Caco-2 (cell line): ENCODE results near the gene ELMO1. TPM values are rescaled to one million over a fixed set of nuclear protein-coding genes. Genes with fewer than 3 reads are reported as not detected.

ENCODE experiments used
- BruUV-seq: library from RNA; stranded (reverse); fragments of 400-500 nt; replicated peaks from 2 replicates; lab custom pipeline; 2021; lab: Mats Ljungman, UMichigan
- CTCF ChIA-PET: fragments of 300-600 bp; sonication (Branson Sonifier 250); formaldehyde crosslinking; loops from one replicate; lab custom pipeline; 2022; ENCODE audit warnings: antibody characterized with exemption; lab: Charles Lee
- POLR2A ChIA-PET: fragments of 300-600 bp; sonication (Branson Sonifier 250); formaldehyde crosslinking; loops from one replicate; lab custom pipeline; 2022; ENCODE audit warnings: antibody characterized with exemption; lab: Charles Lee
- DNase-seq, 2 experiments: peaks; one replicate each; pipeline versions ENCODE4 v3.0.0 to v3.0.0-alpha.2; 2020 to 2022
- H3K27me3 ChIP-seq: replicated peaks from 2 replicates; pipeline ENCODE4 v1.6.0; 2011; ENCODE audit warnings: low read length; ENCODE audit not compliant: control insufficient read depth, insufficient read depth
- H3K36me3 ChIP-seq: 2 replicates; pipeline ENCODE4 v1.5.1; 2011; ENCODE audit warnings: low read length; ENCODE audit not compliant: control insufficient read depth, insufficient read depth
- H3K4me1 ChIP-seq: fragments of 250-450 bp; sonication (Bioruptor Pico); 2 replicates; pipeline ENCODE4 v1.5.1; 2020; ENCODE audit warnings: mild to moderate bottlenecking
- H3K4me3 ChIP-seq: 2 replicates; pipeline ENCODE4 v1.5.1; 2011; ENCODE audit warnings: low read depth, mild to moderate bottlenecking, control low read depth, low read length
- H3K9me3 ChIP-seq: fragments of 250-450 bp; sonication (Bioruptor Pico); 2 replicates; pipeline ENCODE4 v1.5.1; 2020; ENCODE audit warnings: mild to moderate bottlenecking, moderate library complexity
- H3K27ac Mint-ChIP-seq: one replicate; pipeline ENCODE4 v1.8.0; 2022; ENCODE audit warnings: mixed read lengths; ENCODE audit not compliant: unreplicated experiment
- H3K27me3 Mint-ChIP-seq: one replicate; pipeline ENCODE4 v1.8.0; 2022; ENCODE audit warnings: mixed read lengths; ENCODE audit not compliant: insufficient read depth, unreplicated experiment
- H3K36me3 Mint-ChIP-seq: one replicate; pipeline ENCODE4 v1.8.0; 2022; ENCODE audit warnings: mild to moderate bottlenecking, mixed read lengths; ENCODE audit not compliant: insufficient read depth, unreplicated experiment
- H3K4me1 Mint-ChIP-seq: one replicate; pipeline ENCODE4 v1.8.0; 2022; ENCODE audit warnings: low read depth, mixed read lengths; ENCODE audit not compliant: unreplicated experiment
- H3K4me3 Mint-ChIP-seq: one replicate; pipeline ENCODE4 v1.8.0; 2022; ENCODE audit warnings: mild to moderate bottlenecking, moderate library complexity, mixed read lengths; ENCODE audit not compliant: unreplicated experiment
- H3K9me3 Mint-ChIP-seq: one replicate; pipeline ENCODE4 v1.8.0; 2022; ENCODE audit warnings: mixed read lengths; ENCODE audit not compliant: unreplicated experiment
- intact Hi-C: fragments of 100-400 bp; cut with micrococcal nuclease; formaldehyde crosslinking; loops from one replicate; pipeline ENCODE4 v1.10.0; 2022; ENCODE audit not compliant: unreplicated experiment
- total RNA-seq: library from RNA; stranded (reverse); gene quantifications from 2 replicates; pipeline ENCODE4 v1.2.3, GENCODE V29; 2022
- TF ChIP-seq, protein P1 (sequence below), 2 experiments: fragments of 200-600 bp in 1 of 2; IDR thresholded peaks; 1 replicate in 1 of 2; 2 replicates in 1 of 2; pipeline versions ENCODE4 v1.5.1 to v1.8.0; 2011 to 2022; ENCODE audit warnings: antibody characterized with exemption in 1 of 2, control low read depth in 1 of 2, inconsistent platforms in 1 of 2, low read depth in 1 of 2, low read length in 1 of 2, mild to moderate bottlenecking in 1 of 2, moderate library complexity in 1 of 2; ENCODE audit not compliant: insufficient read depth in 1 of 2, severe bottlenecking in 1 of 2, unreplicated experiment in 1 of 2

The ELMO1 gene
- total RNA-seq, 1 experiment from 2014 or later: 0.14 TPM

GRCh38 chr7:37408291-37409228, 40.1 kb downstream of the ELMO1 start:
- Mint-ChIP-seq H3K27ac (no peak overlapping the region), H3K4me1 (no peaks in the 10 kb centered on the region), H3K9me3 (no peaks in the 10 kb centered on the region), H3K36me3 (no peaks in the 10 kb centered on the region), H3K27me3 (peaks cover 10% of the 10 kb centered on the region), H3K4me3 (no peak overlapping the region)
- DNase-seq: no peak
- no peaks in the 10 kb centered on the region for H3K36me3 ChIP-seq
- no peak overlapping the region for H3K4me3 ChIP-seq
- no peaks in the 10 kb centered on the region for H3K4me1 ChIP-seq
- ChIA-PET CTCF (no interaction called here), POLR2A (no interaction called here)
- TF ChIP-seq, protein P1, sequence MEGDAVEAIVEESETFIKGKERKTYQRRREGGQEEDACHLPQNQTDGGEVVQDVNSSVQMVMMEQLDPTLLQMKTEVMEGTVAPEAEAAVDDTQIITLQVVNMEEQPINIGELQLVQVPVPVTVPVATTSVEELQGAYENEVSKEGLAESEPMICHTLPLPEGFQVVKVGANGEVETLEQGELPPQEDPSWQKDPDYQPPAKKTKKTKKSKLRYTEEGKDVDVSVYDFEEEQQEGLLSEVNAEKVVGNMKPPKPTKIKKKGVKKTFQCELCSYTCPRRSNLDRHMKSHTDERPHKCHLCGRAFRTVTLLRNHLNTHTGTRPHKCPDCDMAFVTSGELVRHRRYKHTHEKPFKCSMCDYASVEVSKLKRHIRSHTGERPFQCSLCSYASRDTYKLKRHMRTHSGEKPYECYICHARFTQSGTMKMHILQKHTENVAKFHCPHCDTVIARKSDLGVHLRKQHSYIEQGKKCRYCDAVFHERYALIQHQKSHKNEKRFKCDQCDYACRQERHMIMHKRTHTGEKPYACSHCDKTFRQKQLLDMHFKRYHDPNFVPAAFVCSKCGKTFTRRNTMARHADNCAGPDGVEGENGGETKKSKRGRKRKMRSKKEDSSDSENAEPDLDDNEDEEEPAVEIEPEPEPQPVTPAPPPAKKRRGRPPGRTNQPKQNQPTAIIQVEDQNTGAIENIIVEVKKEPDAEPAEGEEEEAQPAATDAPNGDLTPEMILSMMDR (IDR thresholded peaks at IDR 0.05; ENCODE audit: insufficient read depth in 1 of 2, low read depth in 1 of 2, low read length in 1 of 2, severe bottlenecking in 1 of 2, unreplicated experiment in 1 of 2): no peak
- BruUV-seq: no TSS peak
- intact Hi-C loops: no loop called here
- no peaks in the 10 kb centered on the region for H3K27me3 ChIP-seq
- H3K9me3 ChIP-seq: no peaks in the 10 kb centered on the region

DNA sequence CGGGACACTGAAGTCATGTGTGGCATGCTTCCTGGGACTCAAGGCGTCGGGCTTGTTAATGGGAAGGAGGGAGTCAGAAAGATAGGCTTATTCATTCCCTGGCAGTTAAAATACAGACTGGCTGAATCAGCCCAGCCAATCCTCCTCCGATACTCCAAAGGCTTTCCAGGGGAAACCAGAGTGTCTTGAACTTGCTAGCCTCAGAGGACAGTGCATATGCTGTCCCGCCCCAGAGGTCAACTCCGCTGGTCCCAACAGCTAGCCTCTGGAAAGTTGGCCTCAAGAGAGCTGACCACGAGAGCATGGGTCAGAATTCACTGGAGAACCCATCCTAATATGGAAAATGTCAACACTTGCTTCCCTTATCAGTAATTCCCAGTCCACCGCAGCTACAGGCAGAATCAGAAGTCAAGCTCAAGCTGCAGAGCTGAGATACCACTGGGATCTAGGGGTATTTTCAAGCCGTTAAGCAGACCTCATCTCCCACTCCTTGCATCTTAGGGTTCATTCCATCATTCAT, 43.0 kb downstream of the ELMO1 start:
- TF ChIP-seq, protein P1 (IDR thresholded peaks at IDR 0.05; ENCODE audit: insufficient read depth in 1 of 2, low read depth in 1 of 2, low read length in 1 of 2, severe bottlenecking in 1 of 2, unreplicated experiment in 1 of 2): no peak
- POLR2A ChIA-PET: no interaction called here
- no peaks in the 10 kb centered on the region for H3K36me3 Mint-ChIP-seq
- DNase-seq: no peak
- H3K27ac Mint-ChIP-seq: no peak overlapping the region
- peaks cover 2% of the 10 kb centered on the region for H3K27me3 Mint-ChIP-seq
- Histone ChIP-seq H3K36me3 (no peaks in the 10 kb centered on the region), H3K4me1 (no peaks in the 10 kb centered on the region), H3K4me3 (no peak overlapping the region), H3K9me3 (no peaks in the 10 kb centered on the region), H3K27me3 (no peaks in the 10 kb centered on the region)
- H3K9me3 Mint-ChIP-seq: no peaks in the 10 kb centered on the region
- no TSS peak for BruUV-seq
- intact Hi-C loops: no loop called here
- CTCF ChIA-PET: no interaction called here
- H3K4me3 Mint-ChIP-seq: no peak overlapping the region
- no peaks in the 10 kb centered on the region for H3K4me1 Mint-ChIP-seq

DNA sequence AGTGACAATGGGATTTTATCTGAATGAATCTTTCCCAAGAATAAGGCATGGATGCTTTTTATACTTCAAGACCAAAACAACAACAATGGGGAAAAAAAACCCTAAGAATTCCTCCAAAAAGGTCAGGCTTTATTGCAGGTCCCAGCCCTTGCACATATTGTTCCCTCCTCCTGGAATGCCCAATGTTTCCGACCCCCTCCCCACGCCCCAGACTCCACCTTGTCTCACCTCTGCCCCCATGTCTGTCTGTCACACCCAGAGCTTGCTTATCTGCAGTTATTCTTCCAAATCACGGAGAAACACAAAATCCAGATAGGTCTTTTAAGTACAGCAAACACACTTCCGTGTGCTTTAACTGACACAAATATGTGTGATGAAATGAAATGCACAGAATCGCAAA, 43.5 kb downstream of the ELMO1 start:
- BruUV-seq: no TSS peak
- intact Hi-C loops: no loop called here
- no peak for DNase-seq
- CTCF ChIA-PET: no interaction called here
- peaks cover 2% of the 10 kb centered on the region for H3K27me3 Mint-ChIP-seq
- no peaks in the 10 kb centered on the region for H3K4me1 Mint-ChIP-seq
- no peak overlapping the region for H3K4me3 ChIP-seq
- no peaks in the 10 kb centered on the region for H3K36me3 ChIP-seq
- no peaks in the 10 kb centered on the region for H3K36me3 Mint-ChIP-seq
- H3K9me3 ChIP-seq: no peaks in the 10 kb centered on the region
- H3K9me3 Mint-ChIP-seq: no peaks in the 10 kb centered on the region
- no peaks in the 10 kb centered on the region for H3K4me1 ChIP-seq
- TF ChIP-seq, protein P1 (IDR thresholded peaks at IDR 0.05; ENCODE audit: insufficient read depth in 1 of 2, low read depth in 1 of 2, low read length in 1 of 2, severe bottlenecking in 1 of 2, unreplicated experiment in 1 of 2): no peak
- no peaks in the 10 kb centered on the region for H3K27me3 ChIP-seq
- no peak overlapping the region for H3K4me3 Mint-ChIP-seq
- POLR2A ChIA-PET: no interaction called here
- H3K27ac Mint-ChIP-seq: no peak overlapping the region
